Large intestine (tissue), 3 donors: ENCODE results near the gene OR10V1. TPM values are rescaled to one million over a fixed set of nuclear protein-coding genes. Genes with fewer than 3 reads are reported as not detected.

ENCODE experiments used
- DNase-seq, 2 donors: peaks; one replicate each; pipeline versions ENCODE4 v3.0.0 to v3.0.0-alpha.2; 2013
- H3K27ac ChIP-seq: one replicate; pipeline ENCODE4 v1.5.1; 2013; ENCODE audit warnings: low read length
- H3K27me3 ChIP-seq: 2 replicates; pipeline ENCODE4 v1.6.1; 2013; ENCODE audit warnings: low read length; ENCODE audit not compliant: control insufficient read depth, insufficient read depth
- H3K36me3 ChIP-seq: 2 replicates; pipeline ENCODE4 v1.6.1; 2013; ENCODE audit warnings: low read length; ENCODE audit not compliant: control insufficient read depth, insufficient read depth
- H3K4me1 ChIP-seq: one replicate; pipeline ENCODE4 v1.6.1; 2013; ENCODE audit warnings: low read length; ENCODE audit not compliant: control insufficient read depth, insufficient read depth
- H3K4me3 ChIP-seq: one replicate; pipeline ENCODE4 v1.5.1; 2013; ENCODE audit warnings: low read length
- H3K9me3 ChIP-seq: one replicate; pipeline ENCODE4 v1.6.1; 2013; ENCODE audit warnings: mild to moderate bottlenecking, low read depth, low read length, moderate library complexity; ENCODE audit not compliant: control insufficient read depth
- WGBS: methylation state at CpG from one replicate; pipeline ENCODE4 v1.1.5; 2013; ENCODE audit warnings: low lambda C conversion rate; ENCODE audit not compliant: insufficient coverage; 5-methylcytosine and 5-hydroxymethylcytosine counted together
- polyA plus RNA-seq: library from polyadenylated mRNA; unstranded; fragments of 120-200 nt; gene quantifications from one replicate; pipeline ENCODE4 v1.2.1, GENCODE V29; 2013

Gene OR10V1
- polyA plus RNA-seq, 1 donor = not detected

GRCh38 chr11:59754494-59754858 is 40.8 kb upstream of the OR10V1 start:
- H3K4me3 ChIP-seq = peak overlapping the region; percentile 79
- H3K9me3 ChIP-seq = no peaks in the 10 kb centered on the region
- peaks cover 7% of the 10 kb centered on the region for H3K36me3 ChIP-seq
- peaks cover 30% of the 10 kb centered on the region for H3K4me1 ChIP-seq
- DNase-seq = peak in 1 of 2 donors; percentile 38
- no peaks in the 10 kb centered on the region for H3K27me3 ChIP-seq
- peak overlapping the region; percentile 77 for H3K27ac ChIP-seq
- no CpG with 5 or more reads among the region's 20 CpGs for WGBS

GRCh38 chr11:59753650-59754493 is 40.2 kb upstream of the OR10V1 start:
- no peaks in the 10 kb centered on the region for H3K9me3 ChIP-seq
- 0% methylated on average over 1 of the region's 47 CpGs for WGBS
- peak overlapping the region; percentile 77 for H3K27ac ChIP-seq
- no peaks in the 10 kb centered on the region for H3K27me3 ChIP-seq
- H3K36me3 ChIP-seq = peaks cover 3% of the 10 kb centered on the region
- peak overlapping the region; percentile 79 for H3K4me3 ChIP-seq
- peak; percentile 92 to 95 for DNase-seq
- H3K4me1 ChIP-seq = peaks cover 30% of the 10 kb centered on the region

- no peak for DNase-seq
- H3K9me3 ChIP-seq = no peaks in the 10 kb centered on the region
- H3K4me3 ChIP-seq = no peak overlapping the region
- no peak overlapping the region for H3K27ac ChIP-seq
- no peaks in the 10 kb centered on the region for H3K27me3 ChIP-seq
- H3K4me1 ChIP-seq = no peaks in the 10 kb centered on the region
- no peaks in the 10 kb centered on the region for H3K36me3 ChIP-seq
- 100% methylated on average over 1 of the region's 2 CpGs for WGBS
Measured at GRCh38 chr11:59746111-59746510, 32.5 kb upstream of the OR10V1 start.

- H3K4me3 ChIP-seq = no peak overlapping the region
- no CpG with 5 or more reads among the region's 2 CpGs for WGBS
- peak; percentile 61 to 69 for DNase-seq
- H3K27ac ChIP-seq = peak overlapping the region; percentile 50
- H3K36me3 ChIP-seq = no peaks in the 10 kb centered on the region
- peaks cover 18% of the 10 kb centered on the region for H3K4me1 ChIP-seq
- H3K27me3 ChIP-seq = no peaks in the 10 kb centered on the region
- no peaks in the 10 kb centered on the region for H3K9me3 ChIP-seq
Measured at GRCh38 chr11:59730896-59731565, 17.4 kb upstream of the OR10V1 start.

- H3K4me3 ChIP-seq = no peak overlapping the region
- peaks cover 18% of the 10 kb centered on the region for H3K4me1 ChIP-seq
- no peak overlapping the region for H3K27ac ChIP-seq
- H3K36me3 ChIP-seq = no peaks in the 10 kb centered on the region
- no peak for DNase-seq
- no peaks in the 10 kb centered on the region for H3K27me3 ChIP-seq
- no peaks in the 10 kb centered on the region for H3K9me3 ChIP-seq
- WGBS = 91% methylated on average over 4 of the region's 5 CpGs
Measured at GRCh38 chr11:59729834-59730233, 16.2 kb upstream of the OR10V1 start.

GRCh38 chr11:59728913-59729312 is 15.3 kb upstream of the OR10V1 start:
- H3K27ac ChIP-seq = no peak overlapping the region
- no CpG with 5 or more reads among the region's 1 CpG for WGBS
- H3K4me3 ChIP-seq = no peak overlapping the region
- H3K9me3 ChIP-seq = no peaks in the 10 kb centered on the region
- no peak for DNase-seq
- H3K36me3 ChIP-seq = no peaks in the 10 kb centered on the region
- H3K27me3 ChIP-seq = no peaks in the 10 kb centered on the region
- peaks cover 18% of the 10 kb centered on the region for H3K4me1 ChIP-seq

GRCh38 chr11:59728154-59728553 is 14.5 kb upstream of the OR10V1 start:
- DNase-seq = peak in 1 of 2 donors; percentile 20
- peaks cover 18% of the 10 kb centered on the region for H3K4me1 ChIP-seq
- H3K27ac ChIP-seq = no peak overlapping the region
- no peak overlapping the region for H3K4me3 ChIP-seq
- H3K36me3 ChIP-seq = no peaks in the 10 kb centered on the region
- H3K9me3 ChIP-seq = no peaks in the 10 kb centered on the region
- 100% methylated on average over 2 of the region's 3 CpGs for WGBS
- H3K27me3 ChIP-seq = no peaks in the 10 kb centered on the region

- peaks cover 15% of the 10 kb centered on the region for H3K4me1 ChIP-seq
- H3K27ac ChIP-seq = no peak overlapping the region
- no peak for DNase-seq
- H3K4me3 ChIP-seq = no peak overlapping the region
- WGBS = no CpG with 5 or more reads among the region's 1 CpG
- no peaks in the 10 kb centered on the region for H3K36me3 ChIP-seq
- no peaks in the 10 kb centered on the region for H3K9me3 ChIP-seq
- no peaks in the 10 kb centered on the region for H3K27me3 ChIP-seq
Measured at GRCh38 chr11:59727426-59727825, 13.8 kb upstream of the OR10V1 start.

GRCh38 chr11:59724066-59724465 is 10.4 kb upstream of the OR10V1 start:
- 100% methylated on average over 3 of the region's 3 CpGs for WGBS
- no peak for DNase-seq

GRCh38 chr11:59719556-59719955 is 5.9 kb upstream of the OR10V1 start:
- Histone ChIP-seq H3K27ac (no peak overlapping the region), H3K4me3 (no peak overlapping the region), H3K36me3 (no peaks in the 10 kb centered on the region), H3K9me3 (no peaks in the 10 kb centered on the region), H3K27me3 (no peaks in the 10 kb centered on the region), H3K4me1 (no peaks in the 10 kb centered on the region)
- 100% methylated on average over 1 of the region's 2 CpGs for WGBS
- no peak for DNase-seq

More at GRCh38 chr11:59724066-59724465, 10.4 kb upstream of the OR10V1 start:
- no peaks in the 10 kb centered on the region for H3K9me3 ChIP-seq
- no peaks in the 10 kb centered on the region for H3K27me3 ChIP-seq
- H3K4me3 ChIP-seq = no peak overlapping the region
- H3K27ac ChIP-seq = no peak overlapping the region
- H3K36me3 ChIP-seq = no peaks in the 10 kb centered on the region
- no peaks in the 10 kb centered on the region for H3K4me1 ChIP-seq
